ENCODE data around the gene B4GALT2.
A peak's percentile ranks its signal among the peaks of the same experiment; 100 is the strongest.

Gene B4GALT2

DNA sequence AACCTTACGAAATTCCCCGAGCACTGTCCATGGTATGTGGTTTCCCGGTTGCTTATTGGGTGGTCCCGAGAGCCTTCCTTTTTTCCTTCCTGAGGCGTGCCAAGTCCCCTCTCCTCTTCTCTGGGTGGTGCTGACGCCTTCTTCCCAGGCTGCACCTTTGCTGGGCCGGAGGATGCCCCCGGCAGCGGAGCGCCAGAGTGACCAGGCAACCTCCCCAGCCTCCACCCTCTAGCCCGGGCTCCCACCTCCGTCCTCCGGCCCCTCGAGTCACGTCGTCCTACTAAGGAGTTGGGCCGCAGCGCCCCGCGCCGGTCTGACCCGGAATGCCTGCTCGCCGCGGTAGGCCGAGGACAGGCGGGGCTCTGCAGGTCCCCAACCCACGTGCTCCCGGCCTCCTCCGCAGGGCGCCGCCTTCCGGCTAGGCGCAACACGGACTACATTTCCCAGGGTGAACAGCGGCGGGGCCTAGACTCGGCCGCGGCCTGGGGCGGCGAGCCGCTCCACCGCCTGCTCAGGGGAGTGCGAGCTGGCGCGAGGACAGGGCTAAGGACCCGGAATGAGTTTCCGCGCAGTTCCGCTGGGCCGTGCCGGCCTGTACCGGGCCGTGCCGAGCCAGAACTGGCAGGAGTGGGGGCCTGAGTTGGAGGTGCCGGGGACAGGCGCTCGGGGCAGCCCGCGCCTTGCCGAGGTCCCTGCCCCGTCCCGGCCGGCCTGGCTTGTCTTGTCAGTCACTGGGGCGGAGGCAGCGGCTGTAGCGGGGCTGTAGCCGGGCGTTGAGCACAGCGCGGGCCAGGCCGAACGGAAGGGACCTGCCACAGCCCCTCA lies 32.6 kb upstream of the B4GALT2 start, which contains the start of gene IPO13:
Gene IPO13, plus strand, starts transcription at position 715 of the 825 bp plus-strand sequence. CDS start 651 bp downstream, outside the sequence.
- peak; percentile 94 for DNase-seq

DNA sequence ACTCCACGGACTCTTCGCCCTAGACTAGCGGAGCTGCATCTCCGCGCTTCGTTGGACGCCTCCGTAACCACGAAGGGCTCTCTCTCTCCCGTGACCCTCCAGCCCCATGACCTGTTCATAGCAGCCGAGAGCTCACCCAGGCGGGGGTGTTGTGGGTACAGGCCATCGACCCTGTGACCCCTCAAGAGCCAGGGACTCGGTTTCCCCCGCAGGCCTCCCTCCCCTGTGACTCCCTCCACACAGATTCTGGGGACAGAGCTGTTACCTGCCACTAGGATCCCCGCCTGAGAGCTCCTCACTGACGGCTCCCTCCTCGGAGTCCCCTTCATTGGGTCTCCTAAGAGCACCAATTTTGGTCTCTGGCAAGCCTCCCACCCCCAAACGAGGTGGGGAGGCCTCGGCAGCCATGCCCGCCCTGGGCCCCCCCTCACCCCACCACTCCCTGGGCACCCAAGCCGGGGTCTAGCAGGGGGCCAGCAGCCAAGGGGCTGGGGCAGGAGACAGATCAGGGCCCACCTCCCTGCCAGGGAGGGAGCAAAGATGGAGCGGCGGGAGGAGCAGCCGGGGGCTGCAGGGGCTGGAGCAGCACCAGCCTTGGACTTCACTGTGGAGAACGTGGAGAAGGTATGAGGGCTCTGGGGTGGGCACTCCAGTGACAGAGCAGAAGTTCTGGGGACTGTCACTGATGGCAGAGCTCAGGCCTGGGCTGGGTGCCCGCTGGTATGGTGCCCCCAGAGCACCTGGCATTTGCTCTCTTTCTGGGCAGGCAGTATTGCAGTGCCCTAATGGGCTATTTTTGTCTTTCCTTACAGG lies 31.7 kb upstream of the B4GALT2 start:
- no peak for DNase-seq

DNA sequence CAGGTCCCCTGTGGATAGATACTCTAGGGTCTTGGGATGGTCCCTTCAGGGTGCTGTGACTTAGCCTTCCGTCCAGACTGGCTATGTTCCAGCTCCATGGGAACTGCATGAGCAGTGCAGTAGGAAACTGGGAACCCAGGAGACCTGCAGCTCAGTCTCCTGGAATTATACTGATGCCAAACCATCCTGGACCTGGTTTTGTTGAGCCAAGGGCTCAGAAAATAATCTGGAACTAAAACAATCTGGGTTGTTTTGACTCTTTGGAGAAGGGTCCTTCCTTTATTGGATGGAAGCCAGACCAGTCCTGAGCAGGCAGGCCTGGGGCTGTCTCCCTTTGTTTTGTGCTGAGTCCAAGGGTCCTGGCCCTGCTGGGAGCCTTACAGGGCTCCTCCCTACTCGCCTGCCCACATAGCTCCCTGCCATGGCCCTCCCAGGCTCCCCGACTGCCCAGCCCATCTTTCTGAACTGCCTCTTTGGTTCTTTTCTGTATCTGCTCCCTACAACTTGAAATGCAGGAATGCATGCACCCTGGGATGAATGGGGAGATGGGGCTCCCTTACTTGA lies 31.1 kb upstream of the B4GALT2 start:
- no peak for DNase-seq

DNA sequence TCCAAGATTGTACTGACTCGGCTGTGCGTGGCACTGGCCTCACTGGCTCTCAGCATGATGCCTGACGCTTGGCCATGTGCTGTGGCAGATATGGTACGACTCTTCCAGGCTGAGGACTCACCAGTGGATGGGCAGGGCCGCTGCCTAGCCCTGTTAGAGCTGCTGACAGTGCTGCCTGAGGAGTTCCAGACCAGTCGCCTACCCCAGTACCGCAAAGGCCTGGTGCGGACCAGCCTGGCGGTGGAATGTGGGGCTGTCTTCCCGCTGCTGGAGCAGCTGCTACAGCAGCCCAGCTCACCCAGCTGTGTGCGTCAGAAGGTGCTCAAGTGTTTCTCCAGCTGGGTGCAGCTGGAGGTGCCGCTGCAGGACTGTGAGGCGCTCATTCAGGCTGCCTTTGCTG lies 29.3 kb upstream of the B4GALT2 start:
- DNase-seq = no peak

DNA sequence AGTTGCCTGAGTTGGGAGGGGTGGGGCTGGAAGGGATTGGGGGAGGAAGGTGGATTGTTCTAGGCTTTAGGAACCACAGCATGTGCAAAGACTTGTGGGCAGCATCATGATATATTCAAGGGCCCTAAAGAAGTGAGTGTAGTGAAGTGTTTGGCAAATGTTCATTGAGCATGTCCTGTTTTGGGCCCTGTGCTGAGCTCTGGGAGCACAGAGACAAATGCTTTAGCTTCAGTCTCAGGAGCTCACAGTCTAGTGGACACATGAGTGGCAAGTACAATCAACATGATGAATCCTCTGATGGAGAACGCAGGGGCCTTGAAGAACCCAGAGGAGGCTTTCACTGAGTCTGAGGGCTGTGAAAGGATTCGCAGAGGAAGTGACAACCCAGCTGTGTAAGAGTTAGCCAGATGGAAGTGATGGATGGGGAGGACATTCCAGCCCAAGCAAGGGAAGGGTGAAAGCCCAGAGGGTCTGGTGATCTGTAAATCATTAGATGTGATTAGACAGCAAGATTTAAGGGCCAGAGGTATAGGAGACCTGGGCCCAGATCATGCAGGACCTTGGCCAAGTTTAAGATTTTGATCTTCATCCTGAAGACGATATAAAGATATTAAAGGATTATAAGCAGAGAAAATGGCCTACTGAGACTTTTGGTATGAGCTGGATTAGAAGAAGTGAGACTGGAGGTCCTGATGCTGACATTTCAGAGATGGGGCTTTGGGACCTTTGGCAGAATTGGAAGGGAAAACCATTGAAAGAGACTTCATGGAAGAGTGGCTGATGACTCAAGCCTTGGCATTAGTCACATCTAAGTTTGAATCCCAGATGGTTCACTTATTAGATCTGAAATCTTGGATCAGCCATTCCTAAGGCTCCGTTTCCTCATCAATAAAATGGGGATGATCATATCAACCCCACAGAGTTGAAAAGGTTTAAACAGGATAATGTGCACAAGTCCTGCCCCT lies 27.7 kb upstream of the B4GALT2 start:
- DNase-seq = no peak

DNA sequence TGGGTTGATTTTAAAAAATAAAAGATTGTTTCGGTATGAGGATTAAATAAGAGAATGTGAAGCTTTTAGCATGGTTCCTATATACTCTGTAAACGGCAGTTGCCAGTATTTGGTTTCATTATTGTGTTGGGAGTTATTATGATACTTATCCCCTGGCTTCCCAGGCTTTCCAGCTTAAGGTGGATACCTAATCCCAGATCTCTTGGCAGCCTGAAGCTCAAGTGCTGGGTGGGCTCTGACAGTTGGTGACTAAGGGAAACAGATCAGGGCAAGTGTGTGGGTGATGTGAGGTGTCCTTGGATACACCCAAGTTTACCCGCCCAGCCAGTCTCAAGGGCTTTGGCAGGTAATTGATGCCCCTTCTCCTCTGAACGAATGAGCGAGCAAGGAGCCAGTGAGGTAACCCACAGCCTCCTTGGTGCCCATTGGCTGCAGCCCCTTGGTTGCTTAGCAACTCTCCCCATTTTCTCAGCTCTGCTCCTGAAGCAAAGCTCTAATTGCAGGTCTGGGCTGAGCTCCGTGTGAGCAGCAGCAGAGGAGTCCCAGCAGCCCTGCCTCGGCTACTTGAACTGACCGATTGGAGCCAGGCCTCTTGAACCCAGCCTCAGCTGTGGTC lies 26.2 kb upstream of the B4GALT2 start:
- DNase-seq = no peak

DNA sequence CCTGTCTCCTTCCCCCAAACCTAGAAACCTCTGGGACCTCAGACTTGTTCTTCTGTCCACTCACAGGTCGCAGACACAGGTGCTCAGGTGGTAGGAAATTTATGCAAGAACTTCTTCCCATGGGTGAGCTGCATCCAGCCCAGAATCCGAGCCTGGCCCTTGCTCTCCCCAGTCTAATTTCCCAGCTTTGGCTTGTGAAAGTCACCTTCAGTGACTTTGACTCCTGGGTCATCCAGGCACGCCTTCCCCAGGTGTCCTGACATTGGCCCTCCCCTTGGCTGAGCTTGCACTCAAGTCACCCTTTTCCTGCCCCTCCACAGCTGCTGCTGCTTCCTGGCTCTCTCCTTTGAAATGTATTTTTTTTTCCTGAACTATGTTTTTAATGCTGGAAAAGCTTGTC lies 25.6 kb upstream of the B4GALT2 start:
- DNase-seq = no peak

DNA sequence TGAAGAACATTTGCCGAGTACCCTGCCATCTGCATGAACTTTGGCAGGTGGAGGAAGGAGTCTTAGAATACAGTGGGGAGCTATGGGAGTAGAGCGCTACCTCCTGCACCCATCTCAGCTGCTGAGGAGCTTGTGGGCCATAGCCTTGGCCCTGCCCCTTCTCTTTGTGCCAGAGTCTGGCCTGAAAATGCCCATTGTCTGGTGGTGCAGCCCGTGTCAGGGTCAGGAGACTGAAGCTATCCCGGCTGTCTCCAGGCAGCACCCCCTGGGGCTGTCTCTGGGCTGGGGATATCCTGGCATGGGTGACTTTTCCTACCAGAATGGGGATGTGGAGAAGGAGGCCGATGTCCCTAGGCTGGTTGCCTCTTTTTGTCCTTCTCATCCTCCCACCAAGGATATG lies 25.0 kb upstream of the B4GALT2 start:
- DNase-seq = no peak

DNA sequence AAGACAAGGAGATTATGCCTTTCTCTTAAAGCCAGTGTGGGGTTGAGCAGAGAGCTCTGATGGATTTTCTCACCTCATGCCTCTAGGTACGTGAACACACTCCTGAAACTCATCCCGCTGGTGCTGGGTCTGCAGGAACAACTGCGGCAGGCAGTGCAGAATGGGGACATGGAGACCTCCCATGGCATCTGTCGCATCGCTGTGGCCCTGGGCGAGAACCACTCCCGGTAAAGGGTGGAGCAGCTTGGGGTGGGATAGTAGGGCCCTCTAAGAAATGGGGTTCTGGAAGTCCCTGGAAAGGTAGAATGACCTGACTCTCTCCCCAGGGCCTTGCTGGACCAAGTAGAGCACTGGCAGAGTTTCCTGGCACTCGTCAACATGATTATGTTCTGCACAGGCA lies 22.8 kb upstream of the B4GALT2 start:
- DNase-seq = no peak

DNA sequence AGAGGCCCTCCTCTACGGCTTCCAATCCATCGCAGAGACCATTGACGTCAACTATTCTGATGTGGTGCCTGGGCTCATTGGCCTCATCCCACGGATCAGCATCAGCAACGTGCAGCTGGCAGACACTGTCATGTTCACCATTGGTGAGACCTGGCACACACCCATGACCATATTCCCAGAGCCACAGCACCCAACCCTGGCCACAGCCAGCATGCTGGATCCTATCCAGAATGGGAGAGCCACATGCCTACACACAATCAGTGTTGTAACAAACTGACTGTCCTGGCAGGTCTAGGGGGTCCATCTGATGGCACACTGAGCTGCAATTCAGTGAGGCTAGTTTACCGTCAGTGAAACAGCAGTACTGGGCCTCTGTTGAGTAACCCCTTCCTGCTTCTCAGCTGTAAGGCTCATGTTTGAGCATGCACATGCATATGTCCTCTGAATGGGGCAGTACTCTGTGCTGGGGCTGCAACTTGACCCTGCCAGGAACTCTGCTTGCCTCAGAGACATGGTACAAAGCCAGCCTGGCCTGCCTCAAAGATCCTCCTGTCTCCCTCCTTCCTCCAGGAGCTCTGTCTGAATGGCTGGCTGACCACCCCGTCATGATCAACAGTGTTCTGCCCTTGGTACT lies 21.5 kb upstream of the B4GALT2 start:
- no peak for DNase-seq

DNA sequence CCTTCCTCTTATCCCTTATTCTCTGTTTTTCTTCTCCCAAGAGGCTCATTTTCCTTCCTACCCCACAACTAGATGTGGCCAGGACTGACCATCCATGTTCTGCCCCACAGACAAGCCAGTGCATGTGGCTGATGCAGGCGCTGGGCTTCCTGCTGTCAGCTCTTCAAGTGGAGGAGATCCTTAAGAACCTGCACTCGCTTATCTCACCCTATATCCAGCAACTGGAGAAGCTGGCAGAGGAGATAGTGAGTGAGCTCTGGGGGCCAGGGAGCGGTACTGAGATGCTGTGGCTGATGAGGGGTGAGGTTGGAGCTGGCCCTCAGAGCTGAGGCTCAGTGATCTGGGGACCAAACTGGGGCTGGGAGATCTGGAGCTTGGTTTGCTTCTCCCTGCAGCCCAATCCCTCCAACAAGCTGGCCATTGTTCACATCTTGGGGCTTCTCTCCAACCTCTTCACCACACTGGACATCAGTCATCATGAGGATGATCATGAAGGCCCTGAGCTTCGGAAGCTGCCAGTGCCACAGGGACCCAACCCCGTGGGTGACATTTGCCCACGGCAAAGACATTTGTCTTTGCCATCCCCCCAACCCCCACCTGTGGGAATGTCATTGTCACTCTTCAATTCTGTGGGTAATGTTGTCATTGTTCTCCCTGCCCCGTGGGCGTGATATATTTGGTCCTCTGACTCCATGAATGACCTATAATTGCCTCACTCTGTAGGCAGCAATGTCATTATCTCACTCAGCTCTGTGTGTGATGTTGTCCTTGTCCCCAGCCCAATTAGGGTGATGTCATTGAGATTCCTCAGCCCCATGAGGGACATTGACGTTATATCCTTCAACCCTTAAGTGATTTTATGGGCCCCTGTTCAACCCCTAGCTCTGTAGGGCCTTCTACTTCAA lies 20.4 kb upstream of the B4GALT2 start:
- no peak for DNase-seq

DNA sequence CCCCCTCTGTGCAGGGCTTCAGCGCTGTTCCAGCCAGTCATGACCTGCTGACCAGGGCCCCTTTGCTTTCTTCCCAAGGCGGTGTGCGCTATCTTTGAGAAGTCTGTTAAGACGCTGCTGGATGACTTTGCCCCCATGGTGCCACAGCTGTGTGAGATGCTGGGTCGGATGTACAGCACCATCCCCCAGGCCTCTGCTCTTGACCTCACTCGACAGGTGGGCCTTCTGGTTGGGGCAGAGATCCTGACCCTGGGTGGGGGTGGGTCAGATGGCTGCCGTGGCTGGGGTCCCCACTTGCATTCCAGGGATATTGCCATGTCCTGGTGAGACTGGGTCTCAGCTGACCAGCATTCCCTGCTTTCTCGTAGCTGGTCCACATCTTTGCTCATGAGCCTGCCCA lies 18.2 kb upstream of the B4GALT2 start:
- DNase-seq = no peak

DNA sequence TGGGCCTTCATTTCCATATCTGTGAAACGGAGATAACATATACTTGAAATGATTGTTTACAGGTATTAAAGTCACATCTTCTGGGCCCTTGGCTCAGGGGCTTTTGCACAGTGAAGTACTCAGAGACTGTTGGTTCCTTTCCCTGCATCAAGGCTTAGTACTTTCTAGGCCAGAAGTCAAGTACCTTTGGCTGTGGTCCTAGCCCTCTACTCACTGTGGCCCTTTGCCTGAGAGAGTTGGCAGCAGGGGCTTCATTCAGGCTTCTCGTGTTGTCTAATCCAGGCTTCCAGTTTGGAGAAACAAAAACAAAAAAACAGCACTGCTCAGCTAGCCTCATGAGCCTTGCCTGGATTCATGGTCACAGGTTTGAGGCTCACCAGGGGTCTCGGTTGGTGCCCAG lies 17.3 kb upstream of the B4GALT2 start:
- no peak for DNase-seq

DNA sequence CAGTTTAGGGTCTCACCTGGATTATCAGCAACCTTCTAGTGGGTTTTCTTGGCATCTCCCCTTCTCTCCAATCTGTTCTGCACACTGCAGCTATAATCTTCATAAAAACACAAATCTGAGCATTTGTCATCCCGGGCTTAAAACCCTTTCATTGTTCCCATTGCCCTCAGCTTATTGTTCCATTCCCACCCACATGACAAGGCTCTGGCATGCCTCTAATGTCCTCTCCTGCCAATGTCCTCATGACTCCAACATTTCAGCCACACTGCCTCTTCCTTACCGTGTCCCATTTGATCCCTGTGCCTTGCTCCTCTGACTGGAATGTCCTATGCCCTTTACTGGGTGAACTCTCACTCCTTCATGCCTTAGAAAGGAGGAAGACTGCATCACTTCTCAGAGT lies 16.7 kb upstream of the B4GALT2 start:
- no peak for DNase-seq

DNA sequence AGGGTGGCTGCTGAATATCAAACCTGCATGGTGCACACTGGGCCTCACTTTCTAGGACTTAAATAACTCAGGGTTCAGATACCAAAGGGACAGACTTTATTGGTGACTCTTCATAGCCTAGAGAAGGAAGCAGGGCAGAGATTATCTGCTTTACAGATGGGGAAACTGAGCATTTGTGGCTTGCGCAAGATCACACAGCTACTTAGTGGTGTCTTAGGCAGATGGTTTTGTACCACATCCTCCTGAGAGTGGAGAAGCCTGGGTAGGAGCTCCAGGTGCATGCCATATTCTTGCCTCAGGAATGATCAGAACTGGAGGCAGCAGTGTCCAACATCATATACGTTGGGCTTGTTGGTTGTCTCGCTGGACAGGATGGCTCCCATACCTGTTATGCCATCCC lies 16.0 kb upstream of the B4GALT2 start:
- DNase-seq = no peak

DNA sequence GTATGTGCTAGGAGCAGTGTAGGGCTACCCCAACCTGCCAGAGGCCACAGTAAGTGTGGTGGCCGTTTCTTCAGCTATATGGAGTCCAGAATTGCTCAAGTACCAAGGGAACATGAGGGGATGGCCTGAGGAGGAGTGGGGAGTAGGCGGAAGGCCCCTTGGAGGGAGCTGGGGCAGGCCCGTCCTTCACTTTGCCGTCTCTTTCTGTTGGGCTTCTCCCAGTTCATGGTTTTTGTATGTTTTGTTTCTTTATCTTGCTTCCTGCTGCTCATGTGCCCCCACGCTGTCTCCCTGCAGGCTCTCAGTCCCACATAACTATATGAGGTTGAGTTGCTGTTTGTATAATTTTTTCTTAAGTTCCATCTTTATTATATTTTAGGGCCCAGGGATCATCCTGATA lies 15.1 kb upstream of the B4GALT2 start:
- DNase-seq = no peak

DNA sequence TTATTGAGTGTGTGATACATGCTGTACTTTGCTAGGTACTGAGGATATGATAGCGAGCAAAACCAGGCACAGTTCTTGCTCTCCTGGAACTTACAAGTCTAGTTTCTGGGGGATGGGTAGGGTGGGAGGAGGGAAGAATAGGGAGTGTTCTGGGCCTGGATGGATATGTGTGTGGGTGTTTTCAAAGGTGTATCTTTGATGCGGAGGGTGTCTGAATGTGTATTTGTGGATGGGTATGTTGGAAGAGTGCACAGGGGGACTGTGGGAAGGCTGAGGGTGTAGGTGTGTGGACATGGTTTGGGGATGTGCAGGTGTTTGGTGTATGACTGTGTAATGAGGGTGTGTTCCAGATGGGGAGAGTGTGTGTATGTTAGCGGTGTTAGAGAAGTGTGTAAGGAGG lies 13.7 kb upstream of the B4GALT2 start:
- DNase-seq = no peak

DNA sequence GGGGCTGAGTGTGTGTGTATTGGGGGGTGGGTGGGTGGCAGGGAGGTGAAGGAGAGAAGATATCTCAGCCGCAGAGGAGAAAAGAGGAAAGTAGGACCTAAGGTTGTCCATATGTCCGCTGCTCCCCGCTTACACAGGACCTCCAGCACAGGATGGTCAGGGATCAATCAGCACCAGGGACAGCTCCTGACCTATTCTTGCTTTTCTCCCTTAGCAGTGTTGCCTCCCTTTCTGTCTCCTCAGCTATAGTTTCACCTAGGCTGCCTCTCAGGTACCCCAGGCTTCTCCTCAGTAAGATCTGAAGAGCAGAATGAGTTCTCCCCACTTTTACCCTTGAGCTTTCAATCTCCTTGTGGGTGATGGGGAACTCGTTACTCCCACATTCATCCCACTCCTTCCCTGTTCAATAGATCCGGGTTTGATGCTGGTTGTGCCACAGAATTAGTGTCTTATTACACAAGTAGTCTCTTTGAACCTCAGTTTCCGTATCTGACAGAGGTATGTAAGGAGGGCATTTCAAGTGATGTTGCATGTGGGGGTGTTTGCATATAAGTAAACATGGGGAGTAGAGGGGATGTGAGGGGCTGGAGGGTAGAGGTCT lies 10.6 kb upstream of the B4GALT2 start:
- no peak for DNase-seq

DNA sequence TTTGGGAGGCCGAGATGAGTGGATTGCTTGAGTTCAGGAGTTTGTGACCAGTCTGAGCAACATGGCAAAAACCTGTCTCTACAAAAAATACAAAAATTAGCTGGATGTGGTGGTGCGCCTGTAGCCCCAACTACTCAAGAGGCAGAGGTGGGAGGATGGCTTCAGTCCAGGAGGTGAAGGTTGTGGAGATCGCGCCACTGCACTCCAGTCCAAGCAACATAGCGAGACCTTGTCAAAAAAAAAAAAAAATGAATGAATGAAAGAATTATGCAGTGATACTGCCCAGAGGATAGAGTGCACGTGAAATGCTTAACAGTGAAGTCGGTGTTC lies 9.6 kb upstream of the B4GALT2 start:
- DNase-seq = no peak

Measured in central memory CD4-positive, alpha-beta T cell (primary cell).